HG03097 (cell line): ENCODE results near the gene GALNT2.
A peak's percentile ranks its signal among the peaks of the same experiment; 100 is the strongest.

Source experiments
- ATAC-seq: cut with Tn5 transposase; IDR thresholded peaks from one replicate; pipeline ENCODE4 v1.9.1; 2021; ENCODE audit not compliant: unreplicated experiment, low FRiP score

The GALNT2 gene

DNA sequence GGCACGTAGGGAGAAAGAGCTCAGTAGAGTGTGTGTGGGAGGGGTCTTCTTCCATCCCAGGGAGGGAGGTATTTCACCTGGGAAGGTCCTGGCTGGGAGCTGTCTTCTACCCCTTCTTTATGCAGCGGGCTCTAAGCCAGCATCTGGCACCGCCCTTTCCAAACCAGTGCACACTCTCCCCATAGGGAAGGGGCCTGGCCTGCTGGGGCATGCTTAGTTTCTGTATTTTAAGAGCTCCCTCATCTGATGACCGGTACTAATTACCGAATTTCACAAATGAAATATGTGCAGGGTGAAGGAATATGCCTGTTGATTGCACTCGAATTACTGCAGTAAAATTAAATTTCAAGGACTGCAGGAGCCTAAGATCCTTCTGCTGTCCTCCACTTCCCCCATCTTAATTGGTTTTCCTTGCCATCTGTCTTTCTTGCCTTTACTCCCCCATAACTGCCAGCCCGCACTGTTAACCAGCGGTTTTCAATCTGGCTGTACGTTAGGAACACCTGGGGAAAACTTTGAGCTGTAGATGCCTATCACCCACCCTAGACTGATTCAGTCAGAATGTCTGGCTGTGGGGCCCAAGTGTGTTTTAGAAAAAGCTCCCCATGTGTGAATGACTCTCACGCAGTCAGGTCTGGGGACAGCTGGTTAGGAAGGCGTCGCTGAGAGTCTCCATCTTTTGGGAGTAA lies 20.1 kb downstream of the GALNT2 start:
- ATAC-seq, result no peak

DNA sequence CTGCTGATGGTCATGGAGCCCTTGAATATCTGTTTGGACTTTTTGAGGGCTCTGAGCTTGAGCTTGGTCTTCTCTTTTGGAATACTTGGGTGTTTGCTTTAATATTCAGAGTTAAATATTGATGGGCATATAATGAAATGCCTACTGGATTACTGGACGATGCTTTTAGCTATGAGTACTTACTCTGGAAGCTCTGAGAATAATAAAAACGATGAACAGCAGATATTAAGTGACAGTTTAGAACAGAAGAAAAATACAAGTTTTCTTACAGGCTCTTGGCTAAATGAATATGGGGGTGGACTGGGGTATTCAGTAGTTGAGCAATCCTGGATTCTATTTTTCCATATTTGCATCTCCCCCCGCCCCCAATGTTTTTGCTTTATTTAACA lies 20.7 kb downstream of the GALNT2 start:
- no peak for ATAC-seq

DNA sequence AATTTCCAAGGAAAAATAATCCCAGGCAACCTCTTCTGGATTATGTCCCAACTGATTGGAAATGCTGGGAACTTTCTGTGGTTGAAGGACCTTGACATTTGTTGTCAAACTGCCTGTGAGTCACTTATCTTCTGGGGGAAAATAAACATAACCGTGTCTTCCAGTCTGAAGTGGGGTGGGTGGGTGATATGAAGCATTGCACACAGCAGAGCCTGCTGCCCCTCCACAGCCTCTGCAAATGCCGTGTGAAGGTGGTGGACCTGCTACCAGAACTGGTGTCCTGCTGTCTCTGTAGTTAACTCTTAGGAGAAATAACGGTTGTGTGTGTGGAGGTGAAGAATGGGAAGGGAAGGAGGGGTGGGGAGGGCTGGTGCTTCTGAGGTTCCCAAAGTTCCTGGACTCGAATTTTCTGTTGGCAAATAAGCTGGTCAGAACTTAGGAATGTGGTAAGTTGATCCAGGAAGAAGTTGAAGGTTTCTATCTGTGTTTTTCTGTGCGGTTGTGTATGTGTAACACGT lies 23.2 kb downstream of the GALNT2 start:
- no peak for ATAC-seq

DNA sequence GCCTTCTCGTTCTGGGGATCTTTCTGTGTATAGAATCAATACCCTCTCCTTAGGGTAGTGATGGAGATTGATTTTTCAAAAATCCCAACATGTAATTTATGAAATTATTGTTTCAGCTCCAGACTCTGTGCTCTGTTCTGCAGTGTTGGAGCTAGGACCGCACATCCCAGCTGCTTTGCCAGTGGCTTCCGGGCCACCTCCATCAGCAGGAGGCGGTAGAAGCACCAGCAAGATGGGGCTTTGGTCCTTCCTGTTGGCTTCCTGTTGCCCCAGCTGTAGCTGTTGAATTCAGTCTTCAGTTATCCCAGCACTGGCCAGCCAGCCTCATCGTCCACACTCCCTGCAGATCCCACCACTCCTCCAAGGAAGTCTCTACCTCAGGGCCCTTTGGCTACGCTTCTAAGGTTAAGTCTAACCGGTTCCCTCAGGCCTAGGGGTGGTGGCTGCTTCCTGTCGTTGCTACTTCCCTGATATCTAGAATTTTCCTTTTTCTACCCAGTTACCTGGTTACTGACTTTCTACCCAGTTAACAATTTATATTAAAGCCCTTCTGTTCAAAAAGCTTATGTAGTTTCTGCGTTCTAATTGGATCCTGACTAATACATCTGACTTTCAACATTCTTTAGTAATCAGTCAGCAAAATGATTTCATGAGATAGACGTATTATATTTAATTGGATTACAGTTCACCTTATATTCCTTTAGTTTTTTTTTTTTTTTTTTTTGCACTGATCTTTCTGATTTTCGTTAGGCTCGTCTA lies 24.6 kb downstream of the GALNT2 start:
- ATAC-seq, result no peak

DNA sequence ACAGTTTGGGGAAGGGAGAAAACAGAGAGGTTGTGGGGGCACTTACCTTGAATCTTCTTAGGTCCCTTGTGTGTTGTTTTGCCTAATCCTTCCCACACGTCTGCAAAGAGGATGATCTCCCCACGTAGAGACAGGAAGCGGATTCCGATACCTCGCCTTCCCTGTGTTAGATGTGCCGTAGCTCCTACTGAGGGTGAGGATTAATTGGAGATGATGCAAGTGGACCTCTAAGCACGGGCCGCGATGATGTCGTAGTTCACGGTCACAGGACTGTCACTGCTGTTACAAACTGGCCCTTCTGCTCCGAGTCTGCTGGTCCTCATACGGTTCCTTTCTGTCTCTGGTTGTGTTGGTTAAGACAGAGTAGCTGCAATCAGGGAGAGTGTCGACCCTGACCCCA lies 27.7 kb downstream of the GALNT2 start:
- no peak for ATAC-seq

DNA sequence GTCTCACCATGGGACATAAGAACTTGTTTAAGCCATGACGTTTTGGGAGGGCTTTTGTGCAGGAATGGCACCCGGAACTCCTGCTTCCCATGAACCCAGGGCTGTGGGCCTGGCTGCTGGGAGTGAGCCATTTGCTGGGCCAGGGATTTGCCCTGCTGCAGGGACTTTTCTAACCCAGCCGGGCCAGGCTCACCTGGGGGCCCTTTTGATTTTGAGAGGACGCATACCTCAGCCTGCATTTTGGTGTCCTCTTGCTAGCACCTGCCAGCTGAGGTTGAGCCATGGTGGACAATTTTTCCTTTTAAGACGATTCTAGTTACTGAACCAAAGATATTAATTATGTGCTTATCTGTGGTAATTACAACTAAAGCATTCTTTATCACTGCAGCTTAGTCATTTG lies 28.9 kb downstream of the GALNT2 start:
- ATAC-seq, result no peak

DNA sequence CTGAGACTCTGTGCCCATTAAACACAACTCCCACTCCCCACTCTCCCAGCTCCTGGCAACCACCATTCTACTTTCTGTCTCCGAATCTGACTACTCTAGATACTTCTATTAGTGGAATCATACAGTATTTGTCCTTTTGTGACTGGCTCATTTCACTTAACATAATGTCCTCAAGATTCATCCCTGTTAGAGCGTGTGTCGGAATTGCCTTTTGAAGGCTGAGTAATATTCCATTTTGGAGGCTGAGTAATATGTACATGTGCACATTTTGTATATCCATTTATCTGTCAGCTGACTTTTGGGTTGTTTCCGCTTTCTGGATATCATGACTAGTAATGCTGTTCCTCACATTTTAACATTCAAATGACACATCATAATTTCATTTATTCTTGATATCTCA lies 30.3 kb downstream of the GALNT2 start:
- ATAC-seq, result no peak

DNA sequence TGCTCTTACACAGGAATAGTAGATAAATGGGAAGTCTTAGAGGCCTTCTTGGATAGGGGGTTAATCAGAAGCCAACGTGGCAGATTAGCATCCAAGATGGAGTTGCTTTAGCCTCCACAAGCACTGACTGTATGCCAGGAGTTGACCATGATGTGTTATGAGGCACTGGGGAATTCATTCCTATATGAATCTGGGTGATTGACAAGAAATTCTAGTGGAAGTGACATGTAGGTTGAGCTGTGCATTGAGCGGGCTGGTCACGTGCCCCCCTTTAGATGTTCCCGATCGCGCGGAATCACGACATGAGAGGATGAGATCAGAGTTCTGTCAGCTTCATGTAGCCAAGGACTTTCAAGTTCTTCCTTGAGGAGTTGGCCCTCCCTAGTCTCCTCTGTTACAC lies 31.7 kb downstream of the GALNT2 start:
- ATAC-seq, result no peak

DNA sequence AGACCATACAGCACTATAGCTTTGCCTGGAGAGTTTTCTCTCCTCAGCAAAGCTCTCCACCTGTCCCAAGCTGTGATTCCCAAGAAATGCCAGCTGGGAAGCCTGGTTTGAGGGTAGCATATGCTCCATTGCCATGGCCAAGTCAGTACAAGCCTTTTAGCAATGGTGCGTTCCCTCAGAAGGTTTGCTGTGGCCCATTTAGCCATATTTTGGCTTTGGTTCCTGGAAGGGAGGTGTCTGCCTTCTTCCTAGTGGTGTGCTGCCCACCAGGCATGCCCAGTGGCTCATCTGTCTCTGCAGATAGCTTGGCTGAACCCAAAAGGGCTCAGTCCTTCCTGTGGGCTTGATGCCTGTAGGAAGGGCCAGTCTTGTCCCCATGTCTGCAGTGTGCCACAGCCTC lies 32.4 kb downstream of the GALNT2 start:
- ATAC-seq, result no peak

DNA sequence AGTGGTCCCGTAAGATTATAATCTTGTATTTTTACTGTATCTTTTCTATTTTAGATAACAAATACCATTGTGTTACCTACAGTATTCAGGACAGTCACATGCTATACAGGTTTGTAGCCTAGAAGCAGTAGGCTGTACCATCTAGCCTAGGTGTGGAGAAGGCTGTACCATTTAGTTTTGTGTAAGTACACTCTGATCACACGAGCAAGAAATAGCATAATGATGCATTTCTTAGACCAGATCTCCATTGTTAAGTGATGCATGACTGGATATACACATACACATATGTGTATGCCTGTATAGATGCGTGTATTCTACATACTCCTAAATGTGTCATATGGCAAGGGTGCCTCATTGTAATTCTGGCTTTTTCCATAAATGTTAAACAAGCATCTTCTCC lies 33.9 kb downstream of the GALNT2 start:
- ATAC-seq, result no peak

DNA sequence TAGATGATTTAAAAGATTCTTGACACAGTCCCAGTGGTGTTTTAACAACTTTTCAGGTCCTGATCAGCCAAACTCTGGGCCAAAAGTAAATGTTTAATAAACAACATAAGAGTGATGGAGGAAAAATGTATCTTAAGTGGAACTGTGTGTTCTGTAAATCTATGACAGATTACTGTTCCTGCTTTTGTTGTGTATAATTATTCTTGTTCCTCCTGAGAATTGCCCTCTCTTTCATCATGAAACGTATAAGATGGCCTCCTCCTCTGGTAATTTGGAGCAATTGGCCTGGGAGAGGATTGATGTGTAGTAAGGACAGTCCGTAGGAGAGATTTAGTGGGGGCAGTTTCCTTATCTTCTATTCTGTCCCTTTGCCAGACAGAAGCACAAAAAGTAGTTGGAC lies 34.5 kb downstream of the GALNT2 start:
- no peak for ATAC-seq

DNA sequence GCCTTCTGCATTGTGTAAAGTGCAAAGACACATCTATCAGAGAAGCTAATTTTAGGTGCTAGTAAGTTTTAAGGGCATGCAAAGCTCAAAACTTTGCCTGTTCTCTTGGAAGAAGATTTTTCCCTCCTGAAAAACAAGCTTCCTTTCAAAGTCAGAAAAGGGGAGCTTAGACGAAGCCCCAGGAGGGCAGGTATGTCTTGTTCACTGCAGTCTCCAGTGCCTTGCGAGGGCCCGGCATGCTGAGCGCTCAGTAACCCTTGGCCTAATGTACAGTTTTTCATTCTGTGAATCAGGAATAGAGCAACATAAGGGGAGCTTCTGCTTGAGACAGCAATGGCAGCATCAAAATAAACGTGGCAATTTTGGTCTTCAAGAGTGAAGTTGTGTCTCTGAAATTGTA lies 35.0 kb downstream of the GALNT2 start:
- no peak for ATAC-seq

DNA sequence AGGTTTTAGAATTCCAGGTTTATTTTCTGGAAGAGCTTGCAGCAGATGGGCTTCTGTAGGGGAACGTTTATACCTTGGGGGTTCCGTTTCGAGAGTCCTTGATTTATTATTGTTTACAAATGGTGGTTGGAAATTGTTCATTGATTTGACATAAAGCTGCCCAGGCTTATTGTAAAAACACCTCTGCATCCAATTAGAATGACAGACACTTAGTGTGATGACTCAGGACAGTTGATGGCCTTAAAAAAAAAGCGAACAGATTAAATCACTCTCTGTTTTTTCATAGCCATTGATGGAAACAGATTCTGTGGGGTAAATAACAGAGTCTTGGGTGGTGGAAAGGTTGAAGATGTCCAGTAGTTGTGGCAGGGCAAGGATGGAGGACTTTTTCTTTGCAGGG lies 35.4 kb downstream of the GALNT2 start:
- ATAC-seq, result no peak

DNA sequence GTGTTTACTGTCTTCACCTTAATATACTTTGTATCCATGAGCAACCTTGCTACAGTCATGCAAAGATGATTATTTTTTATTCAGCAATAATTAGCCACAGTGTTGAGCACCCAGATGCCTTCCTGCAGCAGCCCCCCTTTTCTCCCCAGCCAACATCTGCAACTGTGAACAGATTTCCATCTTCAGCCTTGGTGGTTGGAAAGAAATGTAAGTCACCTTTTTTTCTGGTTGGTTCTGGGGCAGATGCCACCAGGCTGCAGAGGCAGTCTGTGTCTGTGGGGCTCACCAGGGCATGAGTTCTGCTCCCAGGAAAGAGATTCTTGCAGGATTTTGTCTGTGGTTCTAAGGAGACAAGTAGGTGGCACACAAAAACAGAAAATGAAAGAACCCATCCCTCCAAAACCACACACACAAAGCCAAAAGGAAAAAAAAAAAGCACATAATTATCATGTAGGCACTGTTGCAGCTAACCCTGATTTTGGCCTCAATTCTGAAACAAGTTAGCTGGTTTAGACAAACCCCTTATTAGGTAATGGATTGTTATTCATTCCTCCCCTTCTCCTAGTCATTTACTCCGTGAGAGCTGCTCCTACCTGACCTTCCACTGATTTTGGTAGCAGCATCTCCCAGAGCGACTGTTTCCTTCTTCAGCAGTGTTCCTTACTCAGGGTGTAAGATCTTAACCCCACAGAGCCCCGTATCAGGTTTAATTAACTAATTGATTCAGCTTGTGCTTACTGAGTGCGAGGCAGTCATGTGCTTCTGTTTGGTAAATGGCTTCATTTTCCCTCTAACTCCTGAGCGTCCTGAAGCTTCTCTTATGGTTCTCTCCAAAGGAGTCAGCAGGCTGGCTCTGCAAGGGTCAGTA lies 36.5 kb downstream of the GALNT2 start:
- no peak for ATAC-seq

DNA sequence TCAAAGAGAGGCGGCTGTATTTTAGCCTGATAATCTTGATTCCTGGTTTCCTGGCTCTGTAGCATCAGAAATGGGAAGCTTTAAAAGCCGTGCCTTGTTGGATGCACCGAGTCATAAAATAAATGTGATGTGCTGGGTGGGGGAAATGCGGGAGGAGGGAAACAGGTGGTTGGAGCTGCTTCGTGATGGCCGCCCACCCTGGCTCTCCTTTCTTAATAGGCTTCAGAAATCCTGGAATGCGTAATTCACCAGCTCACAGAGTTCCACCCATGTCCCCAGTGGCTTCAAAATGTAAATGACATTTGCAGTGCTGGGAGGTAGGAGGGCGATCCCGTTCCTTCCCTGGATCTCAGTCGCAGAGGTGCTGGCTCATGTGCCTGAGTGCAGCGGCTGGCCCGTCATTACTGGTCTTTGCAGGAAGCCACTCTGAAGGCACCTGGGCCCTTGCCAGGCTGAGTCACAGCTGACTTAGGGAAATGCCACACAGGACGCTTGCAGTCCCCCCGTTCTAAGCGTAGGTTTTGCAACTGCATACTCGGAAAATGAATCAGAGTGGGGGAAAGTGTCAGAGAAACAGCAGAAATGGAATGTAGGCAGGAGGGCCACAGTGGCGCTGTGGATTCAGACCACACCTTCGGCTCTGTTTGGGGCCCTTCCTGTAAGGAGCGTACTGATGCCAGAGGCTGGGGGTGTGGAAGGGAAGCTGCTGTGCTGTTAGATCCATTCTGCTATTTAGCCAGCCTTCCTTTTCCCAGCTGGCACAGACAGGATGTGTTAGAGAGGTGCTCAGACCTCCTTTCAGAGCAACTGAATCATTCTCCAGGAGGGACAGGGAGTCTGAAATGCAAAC lies 37.6 kb downstream of the GALNT2 start:
- ATAC-seq, result peak; percentile 44

DNA sequence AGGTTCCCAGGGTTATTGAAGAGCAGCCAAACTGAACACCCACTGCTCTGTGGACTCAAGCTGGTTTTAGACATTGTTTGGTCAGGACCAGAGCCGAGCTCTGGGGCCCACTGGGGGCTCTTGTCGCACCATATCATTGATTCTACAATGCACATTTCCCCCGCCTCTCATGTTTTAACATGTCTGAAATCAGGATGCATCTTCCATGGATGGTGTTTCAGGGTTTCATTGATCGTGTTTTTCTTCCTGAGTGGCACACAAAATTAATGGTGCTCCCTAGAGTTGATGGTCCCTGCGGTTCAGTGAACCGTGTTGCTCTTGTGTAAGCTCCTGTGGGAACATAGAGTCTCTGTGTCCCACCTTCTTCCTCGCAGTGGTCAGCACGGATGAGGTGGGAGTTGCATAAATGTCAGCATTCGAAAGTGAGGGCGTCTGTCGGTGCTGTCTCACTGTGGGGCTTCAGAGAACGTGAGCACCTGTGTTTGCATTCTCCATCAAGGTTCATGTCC lies 38.3 kb downstream of the GALNT2 start:
- no peak for ATAC-seq

DNA sequence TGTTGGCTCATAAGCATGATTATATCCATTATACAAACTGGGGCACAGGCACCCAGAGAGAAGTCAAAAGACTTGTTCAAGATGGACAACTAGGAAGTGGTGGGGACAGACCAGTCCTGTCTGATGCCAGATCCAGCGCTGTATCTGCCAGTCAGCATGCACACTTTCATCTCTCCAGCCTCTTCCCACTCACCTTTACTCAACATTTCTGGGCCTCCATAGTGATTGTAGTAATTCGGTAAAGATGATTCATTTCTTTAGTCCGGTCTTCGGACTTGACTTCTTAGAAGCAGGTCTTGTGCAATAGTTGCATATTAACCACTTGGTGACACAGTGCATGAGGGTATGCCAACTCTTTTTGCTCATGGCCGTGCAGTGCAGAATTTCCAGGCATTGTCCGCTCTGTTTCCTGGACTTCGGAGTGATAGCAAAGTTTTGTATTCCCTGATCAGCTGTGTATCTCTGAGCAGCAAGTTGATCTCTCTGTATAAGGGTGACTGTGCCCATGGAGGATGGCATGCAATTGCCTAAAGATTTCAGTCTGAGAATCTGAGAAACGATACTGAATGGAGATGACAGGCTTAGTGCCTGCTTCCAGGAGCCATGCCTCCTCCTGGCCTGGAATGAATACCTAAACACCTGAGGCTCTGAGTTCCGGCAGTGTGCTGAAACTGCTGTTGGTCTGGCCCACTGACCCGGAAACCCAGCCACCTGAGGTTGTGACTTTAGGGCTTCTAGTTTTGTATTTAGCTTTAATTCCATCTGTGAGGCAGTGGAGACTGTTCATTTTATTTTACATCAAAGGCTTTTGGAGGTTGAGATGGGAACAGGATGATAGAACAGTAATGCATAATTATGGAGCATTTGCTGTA lies 39.0 kb downstream of the GALNT2 start:
- ATAC-seq, result peak; percentile 25

DNA sequence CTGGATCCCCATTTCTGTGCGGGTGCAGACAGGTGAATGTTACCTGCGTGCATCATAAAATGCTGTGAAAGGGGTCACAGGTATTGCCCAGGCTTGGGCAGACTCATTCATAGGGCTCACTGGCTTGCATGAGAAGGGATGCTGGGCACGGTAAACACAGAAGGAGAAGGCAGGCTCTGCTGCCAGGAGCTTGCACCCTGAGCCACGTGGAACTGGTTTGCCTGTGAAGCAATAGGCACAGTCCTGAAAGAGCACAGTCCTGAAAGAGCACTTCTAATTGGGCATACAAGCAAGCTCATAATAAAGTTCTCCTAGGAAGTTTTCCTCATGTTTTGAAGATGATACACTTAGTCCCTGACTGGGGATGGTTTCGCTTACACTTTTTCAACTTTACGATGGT lies 40.9 kb downstream of the GALNT2 start:
- ATAC-seq, result no peak

DNA sequence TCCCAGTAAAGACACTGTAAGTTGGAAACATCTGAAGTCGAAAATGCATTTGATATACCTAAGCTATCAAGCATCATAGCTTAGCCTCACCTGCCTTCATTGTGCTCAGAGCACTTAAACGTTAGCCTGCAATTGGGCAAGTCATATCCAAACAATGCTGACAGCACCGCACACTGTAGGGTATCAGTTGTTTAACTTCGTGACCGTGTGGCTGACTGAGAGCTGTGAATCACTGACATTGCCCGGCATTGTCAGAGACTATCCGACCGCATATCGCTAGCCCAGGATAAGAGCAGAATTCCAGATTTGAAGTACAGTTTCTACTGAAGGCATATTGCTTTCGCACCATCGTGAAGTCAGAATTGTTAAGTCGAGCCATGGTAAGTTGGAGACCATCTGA lies 41.5 kb downstream of the GALNT2 start:
- no peak for ATAC-seq
